GM18519 (cell line): ENCODE results near the gene SLC1A1.

Experiments used
- ATAC-seq: cut with Tn5 transposase; IDR thresholded peaks from one replicate; pipeline ENCODE4 v1.9.1; 2021; ENCODE audit warnings: mild to moderate bottlenecking, moderate library complexity; ENCODE audit not compliant: unreplicated experiment, low FRiP score

SLC1A1 gene

GRCh38 chr9:4614627-4615026, 124.4 kb downstream of the SLC1A1 start:
- ATAC-seq, result no peak

- ATAC-seq, result no peak
These were observed 125.0 kb downstream of the SLC1A1 start for GRCh38 chr9:4615251-4615650.

DNA sequence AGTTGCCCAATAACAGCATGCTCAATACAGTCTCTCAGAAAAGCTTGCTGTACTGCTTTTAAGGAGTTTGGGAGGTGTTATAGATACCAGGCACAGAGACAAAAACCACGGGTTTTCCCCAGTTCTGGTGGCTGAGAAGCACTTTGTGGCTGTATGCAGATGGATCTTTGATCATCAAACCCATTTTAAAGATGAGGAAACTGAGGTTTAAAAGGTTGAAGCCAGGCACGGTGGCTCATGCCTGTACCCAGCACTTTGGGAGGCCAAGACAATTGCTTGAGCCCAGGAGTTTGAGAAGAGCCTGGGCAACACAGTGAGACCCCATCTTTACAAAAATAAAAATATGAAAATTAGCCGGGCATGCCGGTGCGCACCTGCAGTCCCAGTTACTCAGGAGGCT, 125.5 kb downstream of the SLC1A1 start:
- no peak for ATAC-seq

- ATAC-seq, result no peak
These were observed 127.5 kb downstream of the SLC1A1 start for GRCh38 chr9:4617752-4618151.

- ATAC-seq, result no peak
These were observed 128.4 kb downstream of the SLC1A1 start for GRCh38 chr9:4618700-4619099.

DNA sequence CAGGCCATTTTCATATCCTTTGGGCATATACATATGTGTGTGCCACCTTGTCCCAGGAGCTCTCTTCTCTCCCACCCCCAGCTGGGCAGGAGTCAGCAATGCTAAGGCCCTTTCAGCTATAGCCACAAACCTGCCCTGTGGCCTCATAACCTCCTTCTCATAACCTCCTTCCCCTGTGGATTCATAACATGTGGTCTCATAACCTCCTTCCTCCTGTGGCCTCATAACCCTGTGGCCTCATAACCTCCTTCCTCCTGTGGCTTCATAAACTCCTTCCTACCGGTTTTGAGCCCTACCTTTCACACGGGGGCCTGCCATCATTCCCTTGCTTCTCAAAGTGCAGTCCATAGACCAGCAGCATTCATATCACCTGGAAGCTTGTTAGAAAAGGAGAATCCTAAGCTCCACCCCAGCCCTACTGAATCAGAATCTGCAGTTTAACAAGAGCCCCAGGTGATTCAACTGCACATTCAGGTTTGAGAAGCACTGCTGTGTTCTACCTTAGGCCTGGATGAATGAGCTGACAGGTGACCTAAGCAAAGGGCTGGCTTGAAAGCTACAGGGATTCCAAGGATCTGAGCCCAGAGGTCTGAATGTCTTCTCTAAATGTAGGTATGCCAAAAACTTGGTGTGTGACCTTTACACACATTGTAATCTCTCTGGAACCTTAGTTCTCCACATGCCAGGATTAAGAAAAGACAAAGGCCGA, 129.9 kb downstream of the SLC1A1 start:
- no peak for ATAC-seq

GRCh38 chr9:4620881-4621555, 130.8 kb downstream of the SLC1A1 start:
- no peak for ATAC-seq

DNA sequence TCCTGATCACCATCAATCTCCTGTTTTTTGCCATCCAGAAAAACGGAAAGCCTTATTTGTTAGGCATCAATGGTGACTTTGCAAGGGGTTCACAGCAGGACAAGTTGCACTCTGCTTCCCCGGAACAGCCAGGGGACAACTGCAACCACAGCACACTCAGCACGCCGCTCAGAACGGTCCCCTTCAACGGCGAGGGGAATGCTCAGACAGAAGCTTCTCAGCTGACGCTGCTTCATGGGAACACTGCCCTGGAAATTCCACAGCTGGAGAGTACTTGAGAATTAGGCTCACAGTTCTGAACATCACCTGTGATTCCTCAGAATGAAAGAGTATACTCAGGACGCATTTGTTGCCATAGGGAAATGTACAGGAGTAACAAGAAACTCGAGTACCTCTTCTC, 131.7 kb downstream of the SLC1A1 start:
- no peak for ATAC-seq

GRCh38 chr9:4630836-4631235, 140.6 kb downstream of the SLC1A1 start:
- ATAC-seq, result no peak
